ENCODE data around the gene MDGA2.
"Not testable (repeated sequence)": the region's sequence is repeated elsewhere in the genome, so short reads cannot be mapped to it uniquely, and the experiment has no call there.

MDGA2 gene

DNA sequence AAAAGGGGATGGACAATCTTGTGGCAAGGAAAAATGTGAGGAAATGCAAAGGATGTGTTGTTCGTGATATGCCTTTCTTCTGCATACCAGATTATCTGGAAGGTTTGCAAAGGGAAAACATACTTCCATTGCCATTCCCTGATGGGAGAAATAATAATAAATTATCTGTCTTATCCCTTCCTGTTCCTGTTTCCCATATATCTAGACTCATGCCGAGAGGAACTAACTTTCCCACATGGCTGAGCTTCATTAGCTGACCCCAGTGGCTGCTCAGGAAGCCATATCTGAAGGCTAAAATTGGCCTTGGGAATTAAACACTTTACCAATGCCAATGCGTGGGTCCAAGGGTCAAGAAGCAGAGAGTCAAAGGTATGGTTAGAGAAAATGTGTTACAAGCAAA is 439.8 kb downstream of the MDGA2 start:
- DNase-seq (ENCODE audit: low read depth), result no peak

DNA sequence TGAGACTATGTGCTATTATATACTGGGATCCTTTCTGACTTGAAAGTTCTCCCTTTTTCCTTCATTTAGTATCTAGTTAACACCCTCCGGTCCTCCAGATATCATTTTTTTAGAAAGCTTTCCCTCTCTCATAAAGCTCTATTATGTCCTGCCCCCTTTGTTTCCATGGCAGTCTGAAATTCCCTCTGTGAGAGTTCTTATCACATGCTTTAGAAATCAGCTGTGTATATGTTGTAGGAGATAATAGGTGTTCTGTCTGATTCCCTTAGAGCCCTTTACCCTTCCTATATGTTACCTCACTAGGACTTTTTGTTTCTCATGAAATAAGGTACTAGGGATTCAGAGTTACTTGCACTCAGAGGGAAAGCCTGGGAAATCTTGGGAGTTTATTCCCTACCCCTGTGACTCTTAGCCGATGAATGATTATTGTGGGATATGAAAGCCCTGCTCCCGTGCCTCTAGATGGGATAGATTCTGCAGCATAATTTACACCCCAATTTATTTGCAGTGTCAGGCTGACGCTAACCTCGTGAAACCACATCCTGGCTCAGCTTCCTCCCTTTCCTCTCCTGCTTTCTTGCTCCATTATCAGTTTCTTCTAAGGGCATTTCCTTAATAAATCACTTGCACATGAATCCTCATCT is 448.4 kb downstream of the MDGA2 start:
- DNase-seq (ENCODE audit: low read depth), result no peak

DNA sequence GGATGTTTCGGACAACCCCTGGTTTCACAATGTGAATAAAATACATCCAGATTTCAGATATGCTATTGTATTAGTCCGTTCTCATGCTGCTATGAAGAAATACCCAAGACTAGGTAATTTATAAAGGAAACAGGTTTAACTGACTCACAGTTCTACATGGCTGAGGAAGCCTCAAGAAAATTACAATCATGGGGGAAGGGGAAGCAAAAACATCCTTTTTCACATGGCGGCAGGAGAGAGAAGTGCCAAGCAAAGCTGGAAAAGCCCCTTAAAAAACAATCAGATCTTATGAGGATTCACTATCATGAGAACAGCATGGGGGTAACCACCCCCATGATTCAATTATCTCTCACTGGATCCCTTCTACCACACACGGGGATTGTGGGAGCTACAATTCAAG is 451.7 kb downstream of the MDGA2 start:
- no peak for DNase-seq (ENCODE audit: low read depth)

DNA sequence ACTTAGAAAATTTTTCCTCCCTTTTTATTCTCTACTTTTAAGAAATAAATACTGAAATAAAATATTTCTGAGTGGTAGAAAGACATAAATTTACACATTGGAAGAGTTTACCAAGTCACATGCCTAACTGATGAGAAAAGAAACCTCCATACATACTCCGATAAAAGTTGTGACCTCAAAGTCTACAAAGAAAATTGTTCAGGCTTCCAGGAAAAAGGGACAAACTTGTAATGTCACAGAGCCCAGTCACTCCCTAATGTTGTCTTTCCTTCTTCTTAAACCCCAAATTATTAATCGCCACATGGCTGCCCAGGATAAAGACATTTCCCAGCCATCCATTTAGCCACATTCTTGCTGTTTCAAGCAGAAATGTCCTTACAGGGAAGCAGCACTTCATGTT is 455.3 kb downstream of the MDGA2 start:
- no peak for DNase-seq (ENCODE audit: low read depth)

DNA sequence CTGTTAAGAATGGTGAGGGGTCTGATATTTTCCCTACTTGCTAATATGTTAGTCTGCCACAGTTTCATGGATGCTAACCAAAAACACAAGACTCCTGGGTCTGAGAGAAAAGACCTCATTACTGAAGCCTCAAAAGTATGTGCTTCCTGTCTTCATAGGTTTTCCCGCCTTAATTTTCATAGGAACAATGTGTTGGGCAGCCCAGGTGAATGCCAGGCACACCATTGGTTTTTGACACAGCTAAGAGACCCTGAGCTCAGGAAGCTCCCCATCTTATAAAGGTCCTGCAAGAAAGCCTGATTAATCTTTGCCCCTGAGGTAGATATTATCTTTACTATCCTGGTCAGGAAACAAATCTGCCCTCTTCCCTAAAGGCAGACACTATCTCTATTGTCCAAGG is 464.1 kb downstream of the MDGA2 start:
- DNase-seq (ENCODE audit: low read depth), result no peak

DNA sequence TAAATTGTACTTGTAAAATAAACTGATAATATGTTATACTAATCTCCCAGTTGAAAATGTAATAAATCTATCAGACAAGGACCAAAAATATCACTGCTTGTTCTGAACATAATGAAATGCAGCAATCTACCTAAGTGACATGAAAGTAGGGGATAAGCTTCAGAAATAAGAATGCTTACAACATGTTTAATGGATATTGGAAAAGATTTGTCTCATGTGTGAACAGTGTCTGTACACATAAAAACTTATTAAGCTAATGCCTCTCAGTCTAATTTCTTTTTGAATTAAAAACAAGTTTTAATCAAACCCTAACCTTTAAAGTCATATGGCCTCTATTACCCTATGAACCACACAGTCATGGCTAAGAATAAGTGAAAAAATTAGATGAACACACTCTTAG is 465.3 kb downstream of the MDGA2 start:
- DNase-seq (ENCODE audit: low read depth), result no peak

DNA sequence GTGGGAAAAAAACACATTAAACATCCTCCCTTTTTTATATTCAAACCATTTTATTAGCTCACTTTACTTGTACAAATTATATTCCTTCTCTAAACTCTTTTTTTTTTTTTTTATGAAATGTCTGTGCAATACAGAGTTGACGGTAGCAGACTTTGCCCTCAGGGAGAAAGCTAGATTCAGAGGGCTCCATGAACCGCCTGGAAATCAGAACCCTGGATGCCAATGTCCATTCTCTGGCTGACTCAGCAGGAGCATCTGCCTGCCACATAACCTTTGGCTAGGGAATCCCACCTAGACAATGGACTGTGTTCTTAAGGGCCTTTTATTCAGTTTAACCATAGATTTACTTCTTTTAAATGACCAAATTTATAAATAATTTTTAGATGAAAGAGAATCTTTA is 467.0 kb downstream of the MDGA2 start:
- no peak for DNase-seq (ENCODE audit: low read depth)

DNA sequence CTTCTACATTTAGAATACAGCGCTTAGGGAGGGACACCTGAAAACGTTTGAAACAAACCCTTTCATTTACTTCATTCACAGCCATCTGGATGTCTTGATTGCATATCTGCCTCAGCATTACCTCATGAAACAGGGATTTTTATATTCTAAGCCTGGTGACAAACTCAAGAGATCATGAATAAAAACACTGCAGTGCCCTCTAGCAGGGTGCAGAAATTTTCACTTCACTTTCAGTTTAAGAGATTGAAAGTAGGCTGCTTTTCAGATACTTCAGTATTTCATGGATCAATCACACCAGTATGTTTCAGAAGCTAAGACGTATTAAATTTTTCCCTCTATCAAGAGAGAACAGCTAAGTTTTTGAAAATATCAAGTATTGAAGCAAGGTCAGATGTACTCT is 467.8 kb downstream of the MDGA2 start:
- no peak for DNase-seq (ENCODE audit: low read depth)

DNA sequence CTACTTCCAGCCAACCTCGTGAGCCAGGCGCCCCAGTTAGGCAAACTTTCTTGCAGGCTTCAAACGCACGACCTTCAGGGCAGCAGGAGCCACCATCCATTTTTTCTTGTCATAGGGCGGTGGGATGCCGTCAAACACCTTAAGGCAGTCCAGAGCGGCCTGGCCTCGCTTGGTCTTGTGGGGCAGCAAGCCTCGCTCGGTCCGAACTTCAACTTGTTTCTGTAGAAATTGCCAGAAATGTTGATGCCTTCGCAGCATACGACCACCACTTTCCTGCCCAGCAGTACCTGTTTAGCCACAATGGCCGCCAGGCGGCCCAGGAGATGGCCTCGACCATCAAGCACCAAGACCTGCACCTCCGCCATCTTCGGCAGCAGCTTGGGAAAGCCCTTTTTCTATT is 474.7 kb downstream of the MDGA2 start:
- DNase-seq (ENCODE audit: low read depth), result no peak

DNA sequence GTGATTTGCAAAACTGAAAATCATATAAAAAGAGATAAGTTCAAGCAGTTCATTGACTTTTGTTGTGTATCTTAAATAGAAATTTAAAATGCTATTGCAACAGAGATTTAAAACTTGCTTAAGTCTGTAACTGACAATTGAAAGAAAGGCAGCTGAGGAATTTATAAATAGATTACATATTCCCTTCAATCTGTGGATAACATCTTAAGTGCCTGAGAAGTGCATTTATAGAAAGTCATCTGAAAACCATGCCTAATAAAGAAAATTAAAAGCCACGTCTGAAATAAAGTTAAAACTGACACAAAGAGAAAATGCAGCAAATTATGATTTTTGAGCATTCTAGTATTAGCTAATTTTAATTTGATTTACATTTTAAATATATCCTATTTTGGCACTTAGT is 479.8 kb downstream of the MDGA2 start:
- no peak for DNase-seq (ENCODE audit: low read depth)

DNA sequence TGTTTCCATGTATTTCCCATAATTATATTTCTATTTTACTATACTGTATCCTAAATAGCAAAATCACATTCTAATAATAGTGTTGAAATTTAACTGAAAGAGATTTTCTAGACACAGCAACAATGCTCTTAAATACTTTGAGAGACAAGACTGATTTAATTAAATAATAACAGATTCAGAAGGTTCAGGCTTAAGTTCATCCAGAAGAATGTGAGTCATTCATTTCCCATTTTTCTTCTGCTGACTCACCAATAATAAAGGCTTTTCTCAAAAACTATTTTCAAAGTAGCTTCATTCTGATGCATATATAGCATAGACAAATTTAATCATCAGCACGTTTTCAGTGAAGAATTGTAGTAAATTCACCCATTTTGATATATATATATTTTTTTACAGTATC is 481.4 kb downstream of the MDGA2 start:
- no peak for DNase-seq (ENCODE audit: low read depth)

DNA sequence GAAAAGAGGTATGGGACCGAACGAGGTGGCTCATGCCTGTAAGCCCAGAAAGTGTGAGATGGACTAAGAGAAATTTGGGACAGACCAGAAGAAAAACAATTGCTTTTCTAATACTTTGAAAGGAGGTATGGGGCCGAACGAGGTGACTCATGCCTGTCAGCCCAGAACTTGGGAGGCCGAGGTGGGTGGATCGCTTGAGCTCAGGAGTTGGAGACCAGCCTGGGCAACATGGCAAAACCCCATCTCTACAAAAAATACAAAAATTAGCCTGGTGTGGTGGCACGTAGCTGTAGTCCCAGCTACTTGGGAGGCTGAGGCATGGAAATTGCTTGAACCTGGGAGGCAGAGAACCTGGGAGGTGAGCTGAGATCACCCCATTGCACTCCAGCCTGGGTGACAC is 483.2 kb downstream of the MDGA2 start:
- DNase-seq (ENCODE audit: low read depth), result not testable (repeated sequence)

DNA sequence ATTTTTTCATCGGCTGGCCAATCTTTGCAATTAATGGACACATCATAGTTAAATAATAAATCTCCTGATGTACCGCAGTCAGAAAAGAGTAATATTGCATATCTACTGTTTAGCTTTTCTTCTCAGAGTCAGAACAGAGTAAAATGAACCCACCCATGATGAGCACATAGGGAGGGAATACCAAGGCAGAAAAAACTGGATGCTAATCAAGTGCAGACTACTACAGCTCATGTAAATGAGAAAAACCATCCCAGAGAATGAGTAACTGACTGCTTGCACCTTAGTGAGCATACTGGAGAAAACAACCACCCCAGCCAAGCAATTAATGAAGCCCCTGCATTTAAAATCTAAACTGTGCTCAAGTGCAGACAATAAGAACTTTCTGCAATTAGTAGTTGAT is 483.7 kb downstream of the MDGA2 start:
- DNase-seq (ENCODE audit: low read depth), result no peak

DNA sequence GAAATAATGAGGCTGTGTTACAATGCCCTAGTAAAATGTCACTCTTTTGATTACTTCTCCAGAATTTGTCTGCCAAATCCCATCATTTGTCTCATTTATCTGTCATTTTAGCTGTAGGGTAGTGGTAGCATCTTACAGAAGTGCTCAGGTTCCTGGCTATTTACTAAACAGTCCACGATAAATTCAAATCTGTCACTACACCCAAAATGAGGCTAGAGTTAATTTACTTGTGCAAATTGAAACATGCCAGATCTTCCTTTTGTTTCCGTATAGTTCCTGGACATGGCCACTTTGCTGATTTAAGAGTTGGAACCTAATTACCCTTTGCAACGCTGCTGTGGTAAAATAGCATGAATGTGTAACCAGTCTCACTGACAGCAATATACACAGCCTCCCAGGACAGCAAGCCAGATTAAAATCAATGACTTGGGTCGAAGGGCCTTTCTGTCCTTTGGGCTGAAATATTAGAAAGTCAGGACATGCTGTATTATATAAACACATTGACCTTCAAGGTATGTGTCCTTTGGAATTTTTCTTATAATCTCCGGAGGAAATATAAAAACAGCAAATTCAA is 485.4 kb downstream of the MDGA2 start:
- no peak for DNase-seq (ENCODE audit: low read depth)

DNA sequence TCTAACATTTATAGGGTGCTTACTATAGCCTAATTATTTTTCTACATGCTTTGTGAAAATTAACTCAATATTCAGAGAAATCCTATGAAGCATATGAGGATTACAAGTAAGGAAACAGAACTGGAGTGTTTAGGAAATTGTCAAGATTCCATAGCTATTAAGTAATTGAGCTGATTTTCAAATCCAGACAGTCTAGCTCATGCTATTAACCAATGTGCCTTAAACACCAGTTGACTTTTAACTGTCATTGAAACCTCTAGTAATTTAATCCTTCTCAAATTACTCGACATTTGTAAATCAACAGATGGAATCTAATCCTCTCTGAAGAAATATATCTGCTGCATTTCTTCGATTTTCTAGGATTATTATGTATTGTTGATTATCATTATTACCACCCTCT is 488.9 kb downstream of the MDGA2 start:
- no peak for DNase-seq (ENCODE audit: low read depth)

DNA sequence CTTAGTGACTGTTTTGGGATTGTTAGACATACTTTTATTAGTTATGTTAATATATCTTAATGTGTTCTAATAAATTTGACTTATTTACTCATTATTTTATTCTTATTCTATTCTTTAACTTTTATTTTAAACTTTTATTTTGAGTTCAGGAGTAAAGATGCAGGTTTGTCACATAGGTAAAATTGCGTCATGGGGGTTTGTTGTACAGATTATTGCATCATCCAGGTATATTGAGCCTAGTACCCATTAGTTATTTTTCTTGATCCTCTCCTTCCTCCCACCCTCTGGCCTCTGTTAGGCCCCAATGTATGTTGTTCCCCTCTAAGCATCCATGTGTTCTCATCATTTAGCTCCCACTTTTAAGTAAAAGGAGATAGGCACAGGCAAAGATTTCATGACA is 495.5 kb downstream of the MDGA2 start:
- DNase-seq (ENCODE audit: low read depth), result no peak

DNA sequence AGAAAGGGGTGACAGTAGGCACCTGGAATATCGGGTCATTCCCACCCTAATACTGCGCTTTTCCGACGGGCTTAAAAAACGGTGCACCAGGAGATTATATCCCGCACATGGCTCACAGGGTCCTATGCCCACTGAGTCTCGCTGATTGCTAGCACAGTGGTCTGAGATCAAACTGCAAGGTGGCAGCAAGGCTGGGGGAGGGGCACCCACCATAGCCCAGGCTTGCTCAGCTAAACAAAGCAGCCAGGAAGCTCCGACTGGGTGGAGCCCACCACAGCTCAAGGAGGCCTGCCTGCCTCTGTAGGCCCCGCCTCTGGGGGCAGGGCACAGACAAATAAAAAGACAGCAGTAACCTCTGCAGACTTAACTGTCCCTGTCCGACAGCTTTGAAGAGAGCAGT is 503.5 kb downstream of the MDGA2 start:
- DNase-seq (ENCODE audit: low read depth), result not testable (repeated sequence)

DNA sequence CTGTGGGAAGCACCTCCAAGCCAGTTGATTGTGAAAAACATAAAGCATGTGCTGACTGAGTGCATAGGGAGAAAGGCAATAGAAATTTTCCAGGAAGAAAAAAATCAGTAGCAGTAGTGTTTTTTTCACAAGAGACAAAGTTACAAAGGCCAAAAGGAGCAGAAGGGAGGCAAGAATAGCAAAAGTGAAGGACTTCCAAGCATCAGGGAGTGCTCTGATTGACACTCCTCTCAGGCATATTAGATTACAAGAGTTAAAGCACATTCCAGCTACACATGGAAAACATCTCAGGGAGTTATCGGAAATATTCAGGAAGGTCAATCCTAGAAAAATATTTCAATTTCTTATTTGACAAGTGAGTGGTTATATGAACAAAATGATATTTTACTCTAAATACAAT is 508.0 kb downstream of the MDGA2 start:
- no peak for DNase-seq (ENCODE audit: low read depth)

DNA sequence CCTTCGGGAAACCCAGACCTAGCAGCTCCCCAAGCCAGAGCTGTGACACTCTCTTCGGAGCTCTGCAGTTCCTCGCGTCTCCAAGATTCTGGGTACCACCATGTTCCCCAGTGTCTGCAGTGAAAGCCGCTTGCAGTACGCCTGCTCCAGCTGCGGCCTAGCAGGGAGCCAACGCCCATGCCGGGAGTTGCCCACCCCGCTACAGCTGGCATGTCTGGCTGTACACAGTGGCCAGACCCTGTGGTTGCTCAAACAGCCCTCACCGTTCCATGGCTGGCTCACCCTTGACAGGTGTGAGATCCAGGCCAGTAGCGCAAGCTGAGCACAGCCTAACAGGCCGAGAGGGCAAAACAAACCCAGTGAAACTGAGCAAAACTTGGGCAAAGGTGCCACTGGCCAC is 520.0 kb downstream of the MDGA2 start:
- DNase-seq (ENCODE audit: low read depth), result no peak

DNA sequence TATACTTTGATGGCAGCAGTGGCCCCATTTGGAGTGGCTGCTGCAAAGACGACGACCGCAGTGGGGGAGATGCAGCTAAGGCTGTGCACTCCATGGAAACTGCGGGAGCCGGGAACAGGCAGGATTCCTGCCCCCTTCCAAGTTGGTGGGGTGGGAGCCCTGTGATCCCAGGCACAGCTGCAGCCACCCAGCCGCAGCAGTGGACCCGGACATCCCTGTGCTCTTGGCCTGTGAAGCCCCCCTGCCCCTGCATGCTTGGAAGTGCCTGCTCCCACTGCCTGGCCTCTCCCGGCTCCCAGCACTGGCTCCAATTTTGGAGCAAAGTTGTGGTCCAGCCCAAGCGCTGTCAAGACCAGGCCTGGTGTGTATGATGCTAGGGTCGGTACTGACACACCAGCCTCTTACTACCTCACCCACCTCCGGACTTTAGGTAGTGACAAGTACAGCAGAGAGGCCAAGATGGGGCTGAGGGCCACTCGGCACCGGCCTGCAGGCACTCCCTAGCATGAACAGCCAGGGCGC is 521.1 kb downstream of the MDGA2 start:
- DNase-seq (ENCODE audit: low read depth), result no peak

DNA sequence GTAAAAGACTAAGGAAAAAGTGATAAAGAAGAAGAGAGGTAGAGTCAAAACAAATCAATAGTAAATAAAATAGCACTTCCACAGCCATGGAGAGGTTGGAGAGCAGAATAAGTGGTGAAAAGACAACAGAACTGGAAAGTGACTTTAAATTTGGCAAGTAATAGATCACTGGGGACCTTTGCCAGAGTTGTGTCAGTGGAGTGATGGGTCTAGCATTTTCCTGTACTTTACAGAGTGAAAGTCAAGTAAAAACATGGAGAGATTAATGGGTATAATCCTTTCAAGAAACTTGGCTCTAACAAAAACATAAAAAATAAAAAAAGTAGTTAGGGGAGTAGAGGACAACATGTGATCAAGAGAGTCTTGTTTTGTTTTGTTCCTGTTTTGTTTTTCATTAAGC is 521.7 kb downstream of the MDGA2 start:
- no peak for DNase-seq (ENCODE audit: low read depth)

DNA sequence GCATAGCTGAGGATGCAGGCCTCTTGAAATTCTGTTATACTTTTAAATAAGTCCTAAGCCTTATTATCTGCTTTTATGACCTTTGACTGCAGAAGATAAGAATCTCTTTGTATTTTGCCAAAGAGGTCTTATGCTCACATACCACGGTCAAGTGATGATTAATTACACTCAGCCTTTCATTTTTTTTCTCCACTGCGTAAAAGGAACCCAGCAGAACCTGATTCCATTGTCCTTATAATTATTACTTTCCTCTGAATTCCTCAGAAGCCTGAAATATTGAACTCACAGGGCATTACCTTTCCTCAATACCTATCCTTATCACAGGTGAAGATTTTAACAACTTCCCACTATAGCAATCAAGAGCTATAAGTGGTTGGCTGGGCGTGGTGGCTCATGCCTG is 525.1 kb downstream of the MDGA2 start:
- no peak for DNase-seq (ENCODE audit: low read depth)

DNA sequence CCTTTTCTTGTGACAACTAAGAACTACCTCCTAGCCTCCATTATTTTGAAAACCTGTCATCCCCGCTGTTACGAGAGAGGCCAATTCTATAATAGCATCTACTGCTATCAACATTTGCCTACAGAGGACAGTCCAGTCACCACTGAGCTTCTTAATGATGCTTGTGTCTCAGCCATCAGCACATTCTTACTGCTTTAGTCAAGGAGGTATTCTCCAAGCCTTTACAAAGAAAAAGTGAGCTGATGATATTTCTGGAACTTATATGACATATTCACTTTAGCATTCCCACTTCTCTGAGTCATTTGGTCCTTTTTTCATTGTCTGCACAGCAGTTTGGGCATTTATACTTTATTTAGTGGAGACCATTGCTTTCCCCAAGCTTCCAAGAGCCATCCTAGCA is 526.1 kb downstream of the MDGA2 start:
- no peak for DNase-seq (ENCODE audit: low read depth)

DNA sequence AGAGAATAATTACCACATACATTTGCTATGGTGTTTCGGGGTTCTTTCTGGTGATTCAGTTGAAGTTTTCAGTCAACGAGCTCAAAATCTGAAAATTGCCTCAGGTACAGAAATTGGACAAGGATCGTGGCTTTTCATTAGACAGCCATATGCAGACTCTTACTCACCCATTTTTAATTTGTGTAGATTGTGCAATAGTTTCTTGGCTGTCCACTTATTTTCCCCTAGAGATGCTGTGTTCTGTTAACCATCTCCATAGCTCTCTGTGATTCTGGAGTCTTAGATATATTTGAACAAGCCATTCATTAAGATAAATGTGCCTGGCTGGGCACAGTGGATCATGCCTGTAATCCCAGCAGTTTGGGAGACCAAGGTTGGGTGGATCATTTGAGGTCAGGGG is 526.7 kb downstream of the MDGA2 start:
- no peak for DNase-seq (ENCODE audit: low read depth)

Measured in activated T-helper 9 cell treated with anti-CD3 and anti-CD28 coated beads, Interleukin-2, amount 50 U/mL, for 16 hours (primary cell).